Measurements from ENCODE around the gene DST.
"Not testable (repeated sequence)": the region's sequence is repeated elsewhere in the genome, so short reads cannot be mapped to it uniquely, and the experiment has no call there.

DST gene

GRCh38 chr6:56661338-56661737 is 18.6 kb upstream of the DST start:
- not testable (repeated sequence) for DNase-seq

GRCh38 chr6:56660381-56660730 is 17.7 kb upstream of the DST start:
- DNase-seq, result no peak

- no peak for DNase-seq
These were observed 17.2 kb upstream of the DST start for GRCh38 chr6:56659721-56660380.

- DNase-seq, result no peak
These were observed 15.6 kb upstream of the DST start for GRCh38 chr6:56658326-56658725.

- DNase-seq, result no peak
These were observed 14.7 kb upstream of the DST start for GRCh38 chr6:56657354-56657753.

GRCh38 chr6:56656466-56656865 is 13.8 kb upstream of the DST start:
- no peak for DNase-seq

GRCh38 chr6:56655996-56656395 is 13.3 kb upstream of the DST start:
- no peak for DNase-seq

- DNase-seq, result no peak
These were observed 12.6 kb upstream of the DST start for GRCh38 chr6:56655249-56655648.

GRCh38 chr6:56652994-56653393 is 10.3 kb upstream of the DST start:
- no peak for DNase-seq

GRCh38 chr6:56652231-56652630 is 9.5 kb upstream of the DST start:
- DNase-seq, result no peak

- no peak for DNase-seq
These were observed 7.5 kb upstream of the DST start for GRCh38 chr6:56650191-56650590.

GRCh38 chr6:56649782-56650181 is 7.1 kb upstream of the DST start:
- no peak for DNase-seq

- DNase-seq, result no peak
These were observed 6.5 kb upstream of the DST start for GRCh38 chr6:56649053-56649769.

GRCh38 chr6:56647172-56647762 is 4.6 kb upstream of the DST start:
- no peak for DNase-seq

- DNase-seq, result no peak
These were observed 1.7 kb upstream of the DST start for GRCh38 chr6:56644366-56644765.

- DNase-seq, result no peak
These were observed 845 bp upstream of the DST start for GRCh38 chr6:56643379-56644089.

- DNase-seq, result no peak
These were observed 2.3 kb downstream of the DST start for GRCh38 chr6:56640374-56640773.

- DNase-seq, result no peak
These were observed 3.9 kb downstream of the DST start for GRCh38 chr6:56638760-56639159.

GRCh38 chr6:56637640-56638039 is 5.0 kb downstream of the DST start:
- no peak for DNase-seq

- no peak for DNase-seq
These were observed 14.6 kb downstream of the DST start for GRCh38 chr6:56628105-56628504.

GRCh38 chr6:56625356-56625755 is 17.3 kb downstream of the DST start:
- no peak for DNase-seq

- DNase-seq, result no peak
These were observed 18.0 kb downstream of the DST start for GRCh38 chr6:56624728-56625069.

- DNase-seq, result no peak
These were observed 18.5 kb downstream of the DST start for GRCh38 chr6:56624046-56624727.
